Measurements from ENCODE around the gene L3MBTL1. TPM values are rescaled to one million over a fixed set of nuclear protein-coding genes. Genes with fewer than 3 reads are reported as not detected.

The L3MBTL1 gene
- total and polyA plus RNA-seq, 2 donors (not counting 3 experiments of a cell fraction or from before 2014, with no cell fraction given): 5.2 to 8.2 TPM

- Histone ChIP-seq H3K27ac (ENCODE audit: insufficient read depth, low read depth, low read length) (no peak overlapping the region), H3K9me3 (replicated peaks; ENCODE audit: control insufficient read depth, insufficient read depth, low read length) (no peaks in the 10 kb centered on the region), H4K20me1 (replicated peaks; ENCODE audit: control insufficient read depth, extremely low read depth, insufficient read depth, low read length) (peaks cover 29% of the 10 kb centered on the region), H3K36me3 (ENCODE audit: control insufficient read depth in 2 of 2, extremely low read depth in 1 of 2, insufficient read depth in 2 of 2, low read length in 2 of 2) (peaks cover 26 to 54% of the 10 kb centered on the region in 2 experiments), H3K9me1 (replicated peaks; ENCODE audit: control insufficient read depth, extremely low read depth, insufficient read depth, low read length) (no peaks in the 10 kb centered on the region), H3K9ac (replicated peaks; ENCODE audit: extremely low read depth, insufficient read depth, low read length) (no peak overlapping the region), H3K4me3 (replicated peaks in 1 of 3; ENCODE audit: insufficient read depth in 1 of 3, low read depth in 1 of 3, low read length in 3 of 3) (no peak overlapping the region), H3K4me2 (ENCODE audit: insufficient read depth, low read length) (no peak overlapping the region), H2AFZ (ENCODE audit: low read depth, low read length) (no peak overlapping the region), H3K79me2 (ENCODE audit: control insufficient read depth, insufficient read depth, low read length) (peaks cover 35% of the 10 kb centered on the region), H3K4me1 (ENCODE audit: control insufficient read depth, extremely low read depth, insufficient read depth, low read length) (peaks cover 13% of the 10 kb centered on the region), H3K27me3 (ENCODE audit: control insufficient read depth in 2 of 2, insufficient read depth in 2 of 2, low read length in 2 of 2) (no peaks in the 10 kb centered on the region)
- FAIRE-seq (no peak), DNase-seq (ENCODE audit: low read depth, low spot score) (no peak)
- no TSS peak for BruUV-seq (replicated peaks)
- ChIA-PET POLR2A (no interaction called here), CTCF (no interaction called here)
- TF ChIP-seq POLR2AphosphoS5 (IDR thresholded peaks at IDR 0.05; ENCODE audit: insufficient read depth, low read depth, low read length): no peak
- no peak for TF ChIP-seq FOS (IDR thresholded peaks at IDR 0.05; ENCODE audit: borderline replicate concordance, insufficient read depth, low read length)
- TF ChIP-seq GATA2 (IDR thresholded peaks at IDR 0.05; ENCODE audit: insufficient read depth, insufficient read length, low read depth, low read length): no peak
- TF ChIP-seq MAX (IDR thresholded peaks at IDR 0.05; ENCODE audit: insufficient read depth, insufficient read length): no peak
- TF ChIP-seq JUN (IDR thresholded peaks at IDR 0.05; ENCODE audit: borderline replicate concordance, insufficient read depth, insufficient read length, low read depth): no peak
- TF ChIP-seq MYC (IDR thresholded peaks at IDR 0.05; ENCODE audit: low read depth, low read length): no peak
- intact Hi-C loops (cut with micrococcal nuclease): no loop called here
- dilution Hi-C loops (cut with MboI; ENCODE audit: extremely low pct_ligation_motif_present, low sequenced_read_pairs): no loop called here
Observed at GRCh38 chr20:43463527-43464218, 43.8 kb upstream of the L3MBTL1 start.

- DNase-seq (ENCODE audit: low read depth, low spot score) (no peak), FAIRE-seq (no peak)
- TF ChIP-seq POLR2AphosphoS5 (IDR thresholded peaks at IDR 0.05; ENCODE audit: insufficient read depth, low read depth, low read length): peak; percentile 30
- TF ChIP-seq MAX (IDR thresholded peaks at IDR 0.05; ENCODE audit: insufficient read depth, insufficient read length): no peak
- dilution Hi-C loops (cut with MboI; ENCODE audit: extremely low pct_ligation_motif_present, low sequenced_read_pairs) (no loop called here), intact Hi-C loops (cut with micrococcal nuclease) (no loop called here)
- H3K4me2 ChIP-seq (ENCODE audit: insufficient read depth, low read length): no peak overlapping the region
- peaks cover 28% of the 10 kb centered on the region for H3K79me2 ChIP-seq (ENCODE audit: control insufficient read depth, insufficient read depth, low read length)
- H2AFZ ChIP-seq (ENCODE audit: low read depth, low read length): no peak overlapping the region
- BruUV-seq (replicated peaks): no TSS peak
- H3K36me3 ChIP-seq (ENCODE audit: control insufficient read depth in 2 of 2, extremely low read depth in 1 of 2, insufficient read depth in 2 of 2, low read length in 2 of 2): peaks cover 26 to 52% of the 10 kb centered on the region in 2 experiments
- ChIA-PET POLR2A (no interaction called here), CTCF (no interaction called here)
- peaks cover 27% of the 10 kb centered on the region for H4K20me1 ChIP-seq (replicated peaks; ENCODE audit: control insufficient read depth, extremely low read depth, insufficient read depth, low read length)
- H3K4me3 ChIP-seq (replicated peaks in 1 of 3; ENCODE audit: insufficient read depth in 1 of 3, low read depth in 1 of 3, low read length in 3 of 3): no peak overlapping the region
- no peaks in the 10 kb centered on the region for H3K9me3 ChIP-seq (replicated peaks; ENCODE audit: control insufficient read depth, insufficient read depth, low read length)
- H3K9ac ChIP-seq (replicated peaks; ENCODE audit: extremely low read depth, insufficient read depth, low read length): no peak overlapping the region
- no peaks in the 10 kb centered on the region for H3K9me1 ChIP-seq (replicated peaks; ENCODE audit: control insufficient read depth, extremely low read depth, insufficient read depth, low read length)
- H3K27me3 ChIP-seq (ENCODE audit: control insufficient read depth in 2 of 2, insufficient read depth in 2 of 2, low read length in 2 of 2): no peaks in the 10 kb centered on the region
- H3K27ac ChIP-seq (ENCODE audit: insufficient read depth, low read depth, low read length): no peak overlapping the region
- peaks cover 9% of the 10 kb centered on the region for H3K4me1 ChIP-seq (ENCODE audit: control insufficient read depth, extremely low read depth, insufficient read depth, low read length)
Observed at GRCh38 chr20:43464219-43464790, 43.2 kb upstream of the L3MBTL1 start.
